Loucy (cell line): ENCODE data around the gene CELA2B.
"Not testable (repeated sequence)": the region's sequence is repeated elsewhere in the genome, so short reads cannot be mapped to it uniquely, and the experiment has no call there.

Experiments
- H2AFZ ChIP-seq: fragments of 200-600 bp; sonication (generic); 2 replicates; pipeline ENCODE4 v1.6.0; 2016; ENCODE audit warnings: antibody characterized with exemption, mild to moderate bottlenecking, low read length, moderate library complexity
- H3F3A ChIP-seq: fragments of 200-600 bp; 2 replicates; pipeline ENCODE4 v1.6.0; 2016; ENCODE audit warnings: antibody characterized with exemption, low read depth, mild to moderate bottlenecking
- H3K27me3 ChIP-seq: fragments of 200-600 bp; sonication (generic); 2 replicates; pipeline ENCODE4 v1.6.1; 2014; ENCODE audit warnings: low read length, mild to moderate bottlenecking; ENCODE audit not compliant: insufficient read depth, poor library complexity, severe bottlenecking
- H3K36me3 ChIP-seq: fragments of 200-600 bp; sonication (generic); 2 replicates; pipeline ENCODE4 v1.6.1; 2016; ENCODE audit warnings: low read length; ENCODE audit not compliant: insufficient read depth
- H3K4me1 ChIP-seq: fragments of 200-600 bp; sonication (generic); 2 replicates; pipeline ENCODE4 v1.5.1; 2014; ENCODE audit warnings: low read length, mild to moderate bottlenecking; ENCODE audit not compliant: insufficient read depth, poor library complexity, severe bottlenecking
- H3K4me2 ChIP-seq: fragments of 200-600 bp; sonication (generic); 2 replicates; pipeline ENCODE4 v1.6.0; 2014; ENCODE audit warnings: antibody characterized with exemption, low read length, low read depth, mild to moderate bottlenecking; ENCODE audit not compliant: poor library complexity, severe bottlenecking
- H3K4me3 ChIP-seq: fragments of 200-600 bp; sonication (generic); 2 replicates; pipeline ENCODE4 v1.5.1; 2014; ENCODE audit warnings: low read length, mild to moderate bottlenecking, mixed read lengths; ENCODE audit not compliant: poor library complexity, severe bottlenecking
- H3K79me2 ChIP-seq: fragments of 200-600 bp; sonication (generic); 2 replicates; pipeline ENCODE4 v1.6.1; 2014; ENCODE audit warnings: low read length; ENCODE audit not compliant: insufficient read depth
- H3K9ac ChIP-seq: fragments of 200-600 bp; sonication (generic); 2 replicates; pipeline ENCODE4 v1.6.0; 2014; ENCODE audit warnings: mild to moderate bottlenecking, low read depth, low read length, moderate library complexity; ENCODE audit not compliant: poor library complexity, severe bottlenecking
- H3K9me2 ChIP-seq: fragments of 200-600 bp; sonication (generic); replicated peaks from 2 replicates; pipeline ENCODE4 v1.6.1; 2016; ENCODE audit warnings: low read depth, low read length, mixed read lengths
- H3K9me3 ChIP-seq: fragments of 200-600 bp; sonication (generic); 2 replicates; pipeline ENCODE4 v1.6.1; 2014; ENCODE audit warnings: mild to moderate bottlenecking, antibody characterized with exemption, low read length, low read depth; ENCODE audit not compliant: insufficient read depth
- H4K20me1 ChIP-seq: fragments of 200-600 bp; sonication (generic); 2 replicates; pipeline ENCODE4 v1.6.0; 2014; ENCODE audit warnings: antibody characterized with exemption, low read length, mild to moderate bottlenecking; ENCODE audit not compliant: insufficient read depth, poor library complexity, severe bottlenecking
- CTCF ChIP-seq: fragments of 200-600 bp; sonication (generic); conservative IDR thresholded peaks from 2 replicates; pipeline ENCODE4 v1.5.1; 2014; ENCODE audit warnings: mild to moderate bottlenecking, antibody characterized with exemption, low read length
- EZH2phosphoT487 ChIP-seq: fragments of 200-600 bp; IDR thresholded peaks from 2 replicates; pipeline ENCODE4 v1.6.1; 2018; ENCODE audit warnings: antibody characterized with exemption, mild to moderate bottlenecking, moderate library complexity, borderline replicate concordance

The CELA2B gene

GRCh38 chr1:15477646-15478212 lies 1.8 kb downstream of the CELA2B start:
- Histone ChIP-seq H3K4me3 (no peak overlapping the region), H3K4me2 (no peak overlapping the region), H3K9ac (no peak overlapping the region), H3K4me1 (peaks cover under 1% of the 10 kb centered on the region), H3K36me3 (no peaks in the 10 kb centered on the region), H3K9me2 (no peaks in the 10 kb centered on the region), H2AFZ (no peak overlapping the region), H3K9me3 (no peaks in the 10 kb centered on the region), H3K27me3 (no peaks in the 10 kb centered on the region), H3K79me2 (no peaks in the 10 kb centered on the region), H4K20me1 (no peaks in the 10 kb centered on the region), H3F3A (no peaks in the 10 kb centered on the region)
- TF ChIP-seq EZH2phosphoT487 (no peak), CTCF (no peak)

GRCh38 chr1:15479654-15480347 lies 3.9 kb downstream of the CELA2B start:
- no peaks in the 10 kb centered on the region for H3K36me3 ChIP-seq
- H3K79me2 ChIP-seq: no peaks in the 10 kb centered on the region
- H3F3A ChIP-seq: no peaks in the 10 kb centered on the region
- H3K9ac ChIP-seq: no peak overlapping the region
- no peaks in the 10 kb centered on the region for H3K9me3 ChIP-seq
- H3K4me1 ChIP-seq: no peaks in the 10 kb centered on the region
- no peaks in the 10 kb centered on the region for H3K27me3 ChIP-seq
- TF ChIP-seq EZH2phosphoT487: no peak
- no peaks in the 10 kb centered on the region for H3K9me2 ChIP-seq
- no peaks in the 10 kb centered on the region for H4K20me1 ChIP-seq
- H3K4me3 ChIP-seq: no peak overlapping the region
- H3K4me2 ChIP-seq: no peak overlapping the region
- H2AFZ ChIP-seq: no peak overlapping the region

GRCh38 chr1:15482455-15482854 lies 6.6 kb downstream of the CELA2B start:
- H3K27me3 ChIP-seq, H3K4me3 ChIP-seq, H3K9me3 ChIP-seq, H3K4me2 ChIP-seq, H3K4me1 ChIP-seq, H3K36me3 ChIP-seq, H2AFZ ChIP-seq, H3F3A ChIP-seq, H4K20me1 ChIP-seq, H3K9ac ChIP-seq, H3K79me2 ChIP-seq, H3K9me2 ChIP-seq: not testable (repeated sequence)

- H3K27me3 ChIP-seq, H3K4me3 ChIP-seq, H2AFZ ChIP-seq, H3K4me2 ChIP-seq, H3K4me1 ChIP-seq, H4K20me1 ChIP-seq, H3K36me3 ChIP-seq, H3K9ac ChIP-seq, H3K79me2 ChIP-seq, H3F3A ChIP-seq, H3K9me3 ChIP-seq, H3K9me2 ChIP-seq: not testable (repeated sequence)
Measured at GRCh38 chr1:15482983-15483543, 7.2 kb downstream of the CELA2B start.
